IPS-NIHi11 (cell line): ENCODE data around the gene MSMB.
"Not testable (repeated sequence)": the region's sequence is repeated elsewhere in the genome, so short reads cannot be mapped to it uniquely, and the experiment has no call there.

Source experiments
- DNase-seq: peaks from one replicate; pipeline ENCODE4 v3.0.0; 2012; ENCODE audit warnings: mixed read lengths, low spot score

MSMB gene

GRCh38 chr10:46006219-46006618 lies 39.9 kb downstream of the MSMB start:
- DNase-seq = no peak

GRCh38 chr10:46005383-46005782 lies 40.7 kb downstream of the MSMB start:
- DNase-seq = no peak

- no peak for DNase-seq
Observed at GRCh38 chr10:46004963-46005362, 41.1 kb downstream of the MSMB start.

- no peak for DNase-seq
Observed at GRCh38 chr10:46002916-46003693, 43.0 kb downstream of the MSMB start.

- not testable (repeated sequence) for DNase-seq
Observed at GRCh38 chr10:46002189-46002687, 43.8 kb downstream of the MSMB start.

GRCh38 chr10:46001187-46001756 lies 44.8 kb downstream of the MSMB start:
- DNase-seq = no peak

GRCh38 chr10:46000538-46000937 lies 45.5 kb downstream of the MSMB start:
- DNase-seq = no peak

GRCh38 chr10:45999955-46000354 lies 46.1 kb downstream of the MSMB start:
- DNase-seq = not testable (repeated sequence)

- no peak for DNase-seq
Observed at GRCh38 chr10:45997994-45998763, 47.9 kb downstream of the MSMB start.

- DNase-seq = no peak
Observed at GRCh38 chr10:45997557-45997956, 48.5 kb downstream of the MSMB start.

- not testable (repeated sequence) for DNase-seq
Observed at GRCh38 chr10:45985590-45985989, 60.5 kb downstream of the MSMB start.

GRCh38 chr10:45984473-45984872 lies 61.6 kb downstream of the MSMB start:
- not testable (repeated sequence) for DNase-seq

- not testable (repeated sequence) for DNase-seq
Observed at GRCh38 chr10:45983538-45984186, 62.4 kb downstream of the MSMB start.
